ENCODE results near the gene ASTN1.

The ASTN1 gene

DNA sequence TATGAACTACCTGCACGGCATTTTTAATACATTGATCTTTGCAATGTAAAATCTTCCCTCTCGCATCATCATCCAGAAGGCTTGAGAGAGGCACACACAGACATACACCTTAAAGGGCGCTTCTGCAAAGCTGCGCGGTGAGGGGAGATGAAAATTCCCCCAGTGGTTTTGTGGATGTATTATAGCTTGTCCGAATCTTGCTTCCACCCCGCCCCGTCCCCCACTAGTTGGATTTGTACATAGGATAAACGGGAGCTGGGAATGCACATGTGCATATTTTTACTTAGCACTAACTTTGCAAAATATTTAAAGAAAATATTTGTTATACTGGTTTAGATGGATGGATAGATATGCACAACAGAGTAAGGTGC is 542 bp upstream of the ASTN1 start:
- Histone ChIP-seq H3K4me3 (replicated peaks; ENCODE audit: low read depth, low read length) (no peak overlapping the region), H3K36me3 (ENCODE audit: control insufficient read depth, insufficient read depth, low read length) (no peaks in the 10 kb centered on the region), H3K27me3 (replicated peaks; ENCODE audit: control insufficient read depth, insufficient read depth, low read length) (peaks cover 1% of the 10 kb centered on the region; the same call in 1 of the 2 replicates)
- TF ChIP-seq, protein P1, sequence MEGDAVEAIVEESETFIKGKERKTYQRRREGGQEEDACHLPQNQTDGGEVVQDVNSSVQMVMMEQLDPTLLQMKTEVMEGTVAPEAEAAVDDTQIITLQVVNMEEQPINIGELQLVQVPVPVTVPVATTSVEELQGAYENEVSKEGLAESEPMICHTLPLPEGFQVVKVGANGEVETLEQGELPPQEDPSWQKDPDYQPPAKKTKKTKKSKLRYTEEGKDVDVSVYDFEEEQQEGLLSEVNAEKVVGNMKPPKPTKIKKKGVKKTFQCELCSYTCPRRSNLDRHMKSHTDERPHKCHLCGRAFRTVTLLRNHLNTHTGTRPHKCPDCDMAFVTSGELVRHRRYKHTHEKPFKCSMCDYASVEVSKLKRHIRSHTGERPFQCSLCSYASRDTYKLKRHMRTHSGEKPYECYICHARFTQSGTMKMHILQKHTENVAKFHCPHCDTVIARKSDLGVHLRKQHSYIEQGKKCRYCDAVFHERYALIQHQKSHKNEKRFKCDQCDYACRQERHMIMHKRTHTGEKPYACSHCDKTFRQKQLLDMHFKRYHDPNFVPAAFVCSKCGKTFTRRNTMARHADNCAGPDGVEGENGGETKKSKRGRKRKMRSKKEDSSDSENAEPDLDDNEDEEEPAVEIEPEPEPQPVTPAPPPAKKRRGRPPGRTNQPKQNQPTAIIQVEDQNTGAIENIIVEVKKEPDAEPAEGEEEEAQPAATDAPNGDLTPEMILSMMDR (IDR thresholded peaks at IDR 0.05; ENCODE audit: insufficient read depth, low read length, poor library complexity, severe bottlenecking): no peak
- DNase-seq (ENCODE audit: extremely low read depth, insufficient read length): no peak

DNA sequence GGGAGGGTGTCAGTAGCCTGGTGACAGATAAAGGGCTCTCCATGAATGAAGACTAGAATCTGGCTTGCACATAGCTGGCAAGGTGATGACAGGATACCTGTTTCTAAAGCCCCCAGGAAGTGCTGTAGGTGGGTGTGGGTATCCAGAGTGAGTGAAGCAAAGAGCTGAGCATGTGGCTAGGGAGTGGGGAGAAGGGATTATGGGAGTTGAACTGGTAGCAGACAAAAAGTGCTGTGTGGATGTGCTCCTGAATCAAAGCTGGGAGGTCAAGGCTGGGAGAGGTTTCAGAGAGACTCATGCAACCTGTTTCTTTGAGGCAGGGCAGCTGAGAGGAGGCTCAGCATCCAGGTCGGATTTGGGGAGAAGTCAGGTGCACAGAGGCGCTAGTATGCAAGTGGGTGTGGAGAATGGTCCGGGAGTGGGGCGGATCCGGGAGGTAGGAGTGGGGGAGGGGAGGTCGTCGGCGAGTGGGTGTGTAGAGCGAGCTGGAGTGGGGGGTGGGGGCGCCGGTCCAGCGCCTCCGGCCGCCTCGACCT is 600 bp downstream of the ASTN1 start:
- TF ChIP-seq, protein P1 (IDR thresholded peaks at IDR 0.05; ENCODE audit: insufficient read depth, low read length, poor library complexity, severe bottlenecking): no peak
- Histone ChIP-seq H3K27me3 (replicated peaks; ENCODE audit: control insufficient read depth, insufficient read depth, low read length) (peaks cover 1% of the 10 kb centered on the region; the same call in 1 of the 2 replicates), H3K4me3 (replicated peaks; ENCODE audit: low read depth, low read length) (no peak overlapping the region), H3K36me3 (ENCODE audit: control insufficient read depth, insufficient read depth, low read length) (no peaks in the 10 kb centered on the region)
- DNase-seq (ENCODE audit: extremely low read depth, insufficient read length): no peak

DNA sequence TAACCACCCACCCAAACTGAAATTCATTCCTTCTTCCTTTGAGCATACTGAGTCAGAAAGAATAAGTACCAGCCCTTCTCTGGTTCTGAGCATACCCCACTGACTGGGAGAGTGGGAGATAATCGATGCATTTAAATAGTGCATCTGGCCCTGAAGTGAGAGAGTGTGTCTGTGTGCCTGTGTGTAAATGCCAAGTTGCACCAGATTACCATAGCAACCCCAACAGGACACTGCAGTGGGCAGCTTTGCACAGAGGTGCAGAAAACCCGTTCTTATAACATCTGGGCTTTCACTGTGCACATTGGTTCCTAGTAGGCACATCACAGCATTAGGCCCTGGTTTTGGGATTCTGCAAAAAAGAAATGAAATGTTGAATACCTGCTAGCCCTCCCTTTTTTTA is 2.3 kb downstream of the ASTN1 start:
- no peak for DNase-seq (ENCODE audit: extremely low read depth, insufficient read length)
- Histone ChIP-seq H3K4me3 (replicated peaks; ENCODE audit: low read depth, low read length) (no peak overlapping the region), H3K27me3 (replicated peaks; ENCODE audit: control insufficient read depth, insufficient read depth, low read length) (peaks cover 1% of the 10 kb centered on the region; the same call in 1 of the 2 replicates), H3K36me3 (ENCODE audit: control insufficient read depth, insufficient read depth, low read length) (no peaks in the 10 kb centered on the region)
- TF ChIP-seq, protein P1 (IDR thresholded peaks at IDR 0.05; ENCODE audit: insufficient read depth, low read length, poor library complexity, severe bottlenecking): no peak

DNA sequence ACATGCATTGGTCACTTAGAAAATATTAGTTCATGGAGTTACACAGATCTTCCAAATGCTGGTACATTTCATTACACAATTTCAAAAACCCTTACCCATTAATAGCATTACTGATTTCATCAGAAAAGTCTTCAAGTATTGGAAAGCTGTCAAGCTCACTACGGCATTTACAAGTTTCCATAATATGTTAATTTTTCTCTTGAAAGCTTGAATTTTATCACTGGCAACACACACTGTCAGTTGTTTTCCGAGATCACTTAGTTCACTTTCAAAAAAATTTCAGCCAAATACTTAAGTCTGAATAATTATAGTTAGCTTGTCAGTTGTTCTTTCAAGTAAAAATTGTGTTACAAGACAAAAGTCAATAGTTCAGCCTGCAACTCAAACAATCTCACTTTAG is 18.0 kb downstream of the ASTN1 start:
- DNase-seq (ENCODE audit: extremely low read depth, insufficient read length): no peak
- TF ChIP-seq, protein P1 (IDR thresholded peaks at IDR 0.05; ENCODE audit: insufficient read depth, low read length, poor library complexity, severe bottlenecking): no peak

DNA sequence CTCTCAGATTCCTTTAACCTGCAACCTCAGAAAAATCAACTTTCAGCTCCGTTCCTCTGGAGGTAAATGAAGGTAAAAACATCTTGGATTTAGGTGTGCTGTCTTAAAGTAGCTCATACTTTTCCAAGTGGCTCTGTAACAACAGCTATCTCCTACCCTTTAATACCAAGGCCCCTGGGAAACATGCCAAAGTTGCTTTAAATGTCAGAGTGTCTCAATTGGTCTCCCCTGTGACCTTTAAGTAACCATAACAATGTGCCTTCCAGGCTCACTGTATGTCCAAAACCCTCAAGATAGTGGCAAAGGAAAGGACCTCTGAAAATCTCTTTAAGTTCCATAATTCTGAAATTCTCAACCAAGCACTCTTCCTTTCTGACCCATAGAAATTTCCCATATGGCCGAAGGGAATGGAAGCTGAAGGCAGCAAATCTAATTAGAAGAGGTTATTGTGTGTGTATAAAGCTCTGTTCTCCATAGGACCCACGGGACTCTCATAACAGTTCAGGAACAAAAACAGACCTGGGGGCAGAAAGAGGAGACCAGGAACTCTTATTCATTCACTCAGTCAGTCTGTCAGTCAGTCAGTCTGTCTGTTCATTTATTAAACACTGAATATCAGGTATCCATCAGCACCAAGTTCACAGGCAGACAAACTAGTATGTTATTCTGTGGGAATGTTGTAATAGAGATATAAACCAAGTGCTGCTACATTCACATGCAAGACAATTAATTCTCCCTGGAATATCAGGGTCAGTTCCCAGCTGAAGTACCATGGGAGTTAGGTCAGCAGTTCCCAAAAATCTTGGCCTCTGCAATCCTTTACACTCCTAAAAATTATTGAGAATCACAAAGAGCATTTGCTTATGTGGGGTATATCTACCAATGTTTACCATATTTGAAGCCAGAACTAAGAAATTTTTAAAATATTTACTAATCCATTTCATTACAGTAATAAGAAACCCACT is 19.1 kb downstream of the ASTN1 start:
- Histone ChIP-seq H3K27me3 (replicated peaks; ENCODE audit: control insufficient read depth, insufficient read depth, low read length) (no peaks in the 10 kb centered on the region), H3K36me3 (ENCODE audit: control insufficient read depth, insufficient read depth, low read length) (no peaks in the 10 kb centered on the region), H3K4me3 (replicated peaks; ENCODE audit: low read depth, low read length) (no peak overlapping the region)
- TF ChIP-seq, protein P1 (IDR thresholded peaks at IDR 0.05; ENCODE audit: insufficient read depth, low read length, poor library complexity, severe bottlenecking): no peak
- DNase-seq (ENCODE audit: extremely low read depth, insufficient read length): no peak

More for the DNA sequence above, 18.0 kb downstream of the ASTN1 start:
- Histone ChIP-seq H3K36me3 (ENCODE audit: control insufficient read depth, insufficient read depth, low read length) (no peaks in the 10 kb centered on the region), H3K4me3 (replicated peaks; ENCODE audit: low read depth, low read length) (no peak overlapping the region), H3K27me3 (replicated peaks; ENCODE audit: control insufficient read depth, insufficient read depth, low read length) (no peaks in the 10 kb centered on the region)

Measured in GM06990 (cell line).